HG02588 (cell line): ENCODE measurements around the gene DYNLT4.

Source experiments
- ATAC-seq: cut with Tn5 transposase; IDR thresholded peaks from one replicate; pipeline ENCODE4 v1.9.1; 2021; ENCODE audit warnings: mild to moderate bottlenecking, moderate library complexity; ENCODE audit not compliant: unreplicated experiment

Gene DYNLT4

DNA sequence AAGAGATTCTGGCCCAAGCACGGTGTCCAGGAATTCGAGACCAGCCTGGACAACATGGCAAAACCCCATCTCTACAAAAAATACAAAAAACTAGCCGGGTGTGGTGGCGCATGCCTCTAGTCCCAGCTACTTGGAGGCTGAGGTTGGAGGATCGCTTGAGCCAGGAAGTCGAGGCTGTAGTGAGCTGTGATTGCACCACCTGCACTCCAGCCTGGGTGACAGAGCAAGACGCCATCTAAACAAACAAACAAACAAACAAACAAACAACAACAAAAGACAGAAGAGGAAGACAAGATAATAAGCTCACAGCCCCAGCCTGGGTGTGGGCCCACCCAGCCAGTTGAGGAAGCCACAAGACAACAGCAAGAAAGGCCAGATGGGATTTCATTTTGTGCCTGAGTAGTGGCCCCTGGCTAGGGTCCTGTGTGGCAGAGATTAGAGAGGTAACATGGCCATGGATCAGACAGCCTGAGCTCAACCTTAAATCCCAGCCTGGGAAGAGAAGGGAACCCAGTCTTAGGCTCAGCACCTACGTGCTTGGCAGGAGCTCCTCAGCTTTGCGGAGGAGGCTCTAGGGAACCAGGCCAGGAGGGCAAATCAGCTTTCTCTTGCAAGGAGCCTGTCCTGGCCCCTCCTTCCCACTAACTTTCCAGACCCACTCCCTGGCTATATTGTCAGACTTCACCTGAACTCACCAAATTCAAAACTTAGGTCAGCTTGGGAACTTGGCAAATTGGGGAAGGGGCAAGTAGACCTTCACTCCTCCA, 14.2 kb downstream of the DYNLT4 start:
- ATAC-seq: no peak

DNA sequence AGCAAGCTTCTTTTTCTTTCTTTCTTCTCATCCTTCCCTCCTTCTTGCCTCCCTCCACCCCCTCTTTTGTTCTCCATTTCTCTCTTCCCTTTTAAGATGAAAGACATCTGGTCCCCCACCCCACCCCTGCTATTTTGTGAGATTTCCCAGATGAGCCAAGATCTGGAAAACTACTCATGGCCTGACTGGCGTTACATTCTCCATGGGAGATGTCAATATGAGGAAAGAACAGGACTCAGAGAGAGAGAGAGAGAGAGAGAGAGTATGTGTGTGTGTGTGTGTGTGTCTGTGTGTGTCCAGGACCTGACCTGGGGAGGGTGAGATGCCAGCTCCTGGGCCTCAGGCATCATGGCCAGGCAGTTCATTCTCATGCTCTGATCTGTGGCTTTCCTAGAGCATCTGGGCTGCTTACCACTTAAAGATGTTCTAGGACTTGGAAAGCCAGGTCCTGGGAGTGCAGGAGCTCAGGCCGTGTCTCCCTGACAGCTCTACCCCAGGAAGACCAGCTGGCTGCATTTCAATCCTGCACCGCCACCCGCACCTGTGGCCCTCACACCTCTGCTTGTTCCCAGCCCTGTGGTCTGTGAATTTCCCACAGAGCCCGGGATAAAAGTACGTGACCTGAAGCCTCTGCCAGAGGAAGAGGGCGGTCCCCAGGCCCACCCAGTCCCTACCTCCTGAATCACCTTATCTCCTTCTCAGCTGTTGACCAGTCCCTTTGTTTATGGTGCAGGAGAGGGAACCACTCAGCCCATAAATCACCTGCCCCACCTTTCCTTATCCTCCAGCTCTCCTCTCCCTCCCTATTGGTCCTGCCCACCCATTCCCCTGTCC, 16.0 kb downstream of the DYNLT4 start:
- ATAC-seq: no peak

DNA sequence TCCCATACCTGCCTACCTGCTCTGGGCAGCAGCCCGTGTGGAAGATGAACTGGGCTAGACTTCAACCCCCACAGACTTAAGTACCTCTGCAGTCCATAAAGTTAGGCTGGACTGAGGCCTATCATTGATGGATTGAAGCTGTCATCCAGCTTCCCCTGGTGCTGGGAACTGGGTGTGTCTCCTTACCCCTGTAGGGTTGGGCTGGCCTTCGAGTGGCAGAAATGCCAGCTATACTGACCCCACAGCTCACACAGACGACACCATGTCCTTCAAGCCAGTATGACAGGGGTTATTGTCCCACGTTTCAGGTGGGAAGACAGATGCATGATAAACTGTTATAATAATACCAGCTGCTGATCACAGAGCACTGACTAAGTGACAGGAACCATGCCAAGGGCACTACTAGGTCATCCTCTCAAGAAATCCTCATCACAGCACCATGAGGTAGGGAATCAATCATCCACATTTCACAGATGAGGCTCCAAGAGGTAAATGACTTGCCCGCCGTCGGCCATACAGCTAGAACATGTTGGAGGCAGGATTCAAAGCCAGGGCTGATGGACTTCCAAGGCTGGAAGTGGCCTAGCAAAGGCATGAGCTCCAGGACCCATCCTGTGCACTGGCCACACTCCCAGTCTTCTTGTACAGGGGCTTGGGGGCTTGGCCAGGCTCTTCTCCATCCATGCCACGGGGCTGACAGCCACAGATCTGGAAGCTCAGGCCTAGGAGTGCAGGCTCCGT, 18.9 kb downstream of the DYNLT4 start, which contains the start of gene BEST4:
TSS of gene BEST4 (minus strand) at position 51 of the 741 bp plus-strand sequence. CDS start 465 bp downstream, outside the sequence.
- no peak for ATAC-seq

DNA sequence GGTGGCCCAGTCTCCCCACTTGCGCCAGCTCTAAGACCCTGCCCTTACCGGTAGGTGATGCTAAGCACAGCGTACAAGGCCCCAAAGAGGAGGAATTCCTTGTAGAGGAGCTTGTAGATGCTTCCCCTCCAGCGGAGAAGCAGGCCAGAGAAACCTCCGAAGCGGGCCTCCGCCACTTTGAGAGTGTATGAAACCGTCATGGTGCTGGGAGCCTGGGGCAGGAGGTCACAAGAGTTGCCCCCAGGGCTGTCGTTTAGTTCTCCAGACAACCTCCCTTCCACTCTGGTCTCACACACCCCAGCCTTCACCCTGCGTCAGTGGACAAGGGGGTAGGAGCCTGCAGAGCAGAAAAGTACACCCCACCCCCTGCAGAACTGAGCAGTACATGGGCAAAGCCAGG, 19.6 kb downstream of the DYNLT4 start:
- no peak for ATAC-seq

DNA sequence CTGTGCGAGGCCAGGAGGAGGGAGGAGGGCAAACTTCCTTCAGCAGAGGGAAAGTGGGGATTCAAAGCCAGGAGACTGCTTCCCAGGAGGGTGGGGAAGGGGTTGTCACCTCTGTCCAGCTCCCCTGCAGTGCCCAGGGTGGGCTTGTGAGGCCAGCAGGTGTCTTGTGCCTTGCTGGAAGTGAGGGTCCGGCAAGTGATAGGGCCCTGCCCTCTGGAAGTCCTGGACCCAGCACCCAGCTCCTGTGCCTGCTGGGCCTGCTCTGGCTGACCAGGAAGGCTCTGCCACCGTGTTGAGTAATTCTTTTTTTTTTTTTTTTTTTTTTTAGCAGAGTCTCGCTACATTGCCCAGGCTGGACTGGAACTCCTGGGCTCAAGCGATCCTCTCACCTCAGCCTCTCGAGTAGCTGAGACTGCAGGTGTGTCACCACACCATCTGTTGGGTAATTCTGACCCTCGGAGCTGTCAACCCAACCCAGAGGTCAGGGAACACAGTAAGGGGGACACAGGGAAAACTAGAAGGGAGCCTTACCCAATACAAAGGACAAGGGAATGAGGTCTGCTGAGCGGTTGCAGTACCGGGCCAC, 20.2 kb downstream of the DYNLT4 start:
- no peak for ATAC-seq

DNA sequence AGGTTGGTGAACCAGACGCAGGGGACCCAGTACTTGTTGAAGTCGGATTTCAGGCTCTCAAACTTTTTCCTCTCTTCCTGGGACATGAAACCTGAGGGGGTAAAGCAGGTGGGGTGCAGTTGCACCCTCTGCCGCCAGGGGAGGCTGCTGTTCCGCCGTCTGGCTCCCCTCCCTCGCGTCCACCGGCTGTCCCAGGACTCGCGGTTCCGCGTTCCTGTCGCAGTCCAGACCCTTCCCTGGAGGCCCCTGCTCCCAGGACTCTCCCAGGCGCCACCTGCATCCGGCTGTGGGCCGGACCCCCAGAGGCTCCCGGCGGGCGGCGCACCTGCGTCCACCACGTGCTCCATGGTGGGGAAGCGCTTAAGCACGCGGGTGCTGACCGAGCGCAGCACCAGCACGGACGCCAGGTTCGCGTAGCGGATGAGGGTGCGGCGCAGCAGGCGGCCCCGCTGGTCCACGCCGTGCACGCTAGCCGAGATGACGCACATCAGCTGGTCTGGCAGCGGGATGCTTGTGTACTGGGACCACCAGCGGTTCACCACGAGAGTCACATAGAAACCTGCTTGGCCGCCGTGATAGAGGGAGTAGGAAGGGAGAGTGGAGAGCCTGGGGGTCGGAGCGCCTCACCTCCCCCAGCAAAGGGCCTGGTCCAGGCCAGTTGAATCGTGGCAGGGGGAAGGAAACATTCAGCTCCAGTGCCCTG, 20.9 kb downstream of the DYNLT4 start:
- ATAC-seq: no peak

DNA sequence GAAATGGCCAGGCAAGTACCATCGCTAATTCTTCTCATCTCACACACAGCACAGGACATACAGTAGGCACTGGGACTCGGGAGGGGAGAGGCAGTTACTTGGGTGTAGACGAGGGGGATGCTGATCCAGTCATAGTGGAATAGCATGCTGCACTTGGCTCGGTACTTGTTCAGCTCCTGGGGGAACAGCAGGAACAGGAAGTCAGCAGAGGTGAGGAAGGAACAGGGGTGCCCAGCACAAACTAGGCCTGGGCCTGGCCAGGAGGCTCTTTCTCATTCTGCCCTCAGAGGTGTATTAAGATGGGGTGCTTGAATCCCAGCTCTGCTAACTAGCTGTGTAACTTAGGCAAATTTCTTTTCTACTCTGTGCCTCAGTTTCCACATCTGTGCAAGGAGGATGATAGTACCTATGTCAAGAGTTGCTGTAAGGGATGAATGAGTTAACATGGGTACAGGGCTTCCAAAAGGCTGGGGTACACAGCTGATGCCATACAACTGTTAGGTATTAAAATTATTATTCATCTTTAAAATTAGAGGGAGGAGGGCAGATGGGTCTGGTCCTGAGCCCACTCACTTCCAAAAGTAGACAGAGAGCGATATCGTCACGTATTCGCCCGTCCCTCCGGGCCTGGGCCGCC, 21.5 kb downstream of the DYNLT4 start:
- no peak for ATAC-seq

DNA sequence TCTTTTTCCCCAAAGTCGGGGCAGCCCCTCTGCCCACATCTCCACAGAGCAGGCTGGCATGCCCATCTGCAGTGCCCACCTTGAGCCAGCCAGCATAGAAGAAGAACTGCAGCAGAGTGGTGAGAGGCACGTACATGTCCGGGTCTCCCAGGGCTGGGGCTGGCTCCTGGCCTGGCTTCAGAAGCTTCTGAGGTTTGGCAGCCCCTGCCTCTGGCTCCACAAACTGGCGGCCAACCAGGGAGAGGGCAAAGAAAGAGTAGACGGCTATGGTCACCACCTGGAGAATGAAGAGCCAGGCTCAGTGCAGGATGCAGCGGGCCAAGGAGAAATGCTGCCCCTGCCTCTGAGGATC, 22.1 kb downstream of the DYNLT4 start:
- no peak for ATAC-seq

DNA sequence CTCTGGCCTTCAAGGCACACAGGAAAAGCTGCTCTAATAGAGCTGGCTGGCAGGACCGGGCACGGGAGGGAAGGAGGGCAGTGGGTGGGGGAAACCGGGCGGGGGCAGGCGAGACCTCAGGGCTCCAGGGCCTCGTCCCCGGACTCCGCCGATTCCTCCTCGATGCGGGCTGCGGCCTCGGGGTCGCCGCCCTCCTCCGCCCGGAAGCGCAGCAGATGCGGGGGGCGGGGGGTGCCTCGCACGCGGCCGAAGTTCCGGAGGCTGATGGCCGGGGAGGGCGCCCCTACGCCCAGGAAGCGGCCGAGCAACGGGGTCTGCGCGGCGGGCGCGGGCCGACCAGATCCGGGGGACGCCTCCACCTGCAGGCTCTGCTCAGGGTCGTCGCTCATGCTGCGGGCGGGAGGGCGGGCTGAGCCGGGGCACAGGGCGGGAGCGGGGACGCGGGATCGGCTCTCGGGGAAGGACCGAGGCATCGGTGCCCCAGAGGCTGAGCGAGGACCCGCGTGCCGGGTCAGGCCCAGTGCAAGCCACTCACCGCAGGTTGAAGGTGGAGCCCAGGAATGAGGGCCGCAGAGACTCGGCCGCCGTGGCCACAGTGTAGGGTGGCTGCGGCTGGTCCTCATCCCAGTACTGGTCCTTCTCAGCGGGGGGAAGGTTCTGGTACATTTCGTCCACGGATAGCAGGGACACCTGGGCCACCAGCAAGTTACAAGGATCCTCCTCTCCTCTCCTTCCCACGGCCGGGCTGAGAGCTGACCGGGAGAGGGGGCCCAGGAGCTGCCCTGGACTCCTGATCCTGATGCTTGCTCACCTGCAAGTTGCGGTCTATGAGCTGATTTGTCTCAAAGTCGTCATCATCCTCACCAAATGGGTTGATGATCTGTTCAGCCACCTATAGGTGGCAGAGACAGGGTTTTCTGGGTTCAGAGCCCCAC, 22.8 kb downstream of the DYNLT4 start:
- no peak for ATAC-seq

DNA sequence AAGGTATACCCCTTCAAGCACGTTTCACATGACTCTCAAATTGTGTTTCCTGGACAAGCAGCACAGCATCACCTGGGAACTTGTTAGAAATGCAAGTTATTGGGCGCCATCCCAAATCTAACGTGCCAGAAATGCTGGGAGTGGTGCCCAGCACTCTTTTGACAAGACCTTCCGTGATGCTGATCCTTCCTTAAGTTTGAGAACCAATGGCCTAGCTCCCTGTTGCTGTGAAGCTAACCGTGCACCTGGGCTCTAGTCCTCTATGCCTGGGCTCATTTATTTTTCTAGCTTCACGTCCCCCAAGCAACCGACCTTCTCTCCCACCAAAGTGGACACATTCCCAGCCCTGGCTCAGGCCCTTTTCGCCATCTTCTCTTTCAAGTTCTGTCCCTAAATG, 23.5 kb downstream of the DYNLT4 start:
- no peak for ATAC-seq

DNA sequence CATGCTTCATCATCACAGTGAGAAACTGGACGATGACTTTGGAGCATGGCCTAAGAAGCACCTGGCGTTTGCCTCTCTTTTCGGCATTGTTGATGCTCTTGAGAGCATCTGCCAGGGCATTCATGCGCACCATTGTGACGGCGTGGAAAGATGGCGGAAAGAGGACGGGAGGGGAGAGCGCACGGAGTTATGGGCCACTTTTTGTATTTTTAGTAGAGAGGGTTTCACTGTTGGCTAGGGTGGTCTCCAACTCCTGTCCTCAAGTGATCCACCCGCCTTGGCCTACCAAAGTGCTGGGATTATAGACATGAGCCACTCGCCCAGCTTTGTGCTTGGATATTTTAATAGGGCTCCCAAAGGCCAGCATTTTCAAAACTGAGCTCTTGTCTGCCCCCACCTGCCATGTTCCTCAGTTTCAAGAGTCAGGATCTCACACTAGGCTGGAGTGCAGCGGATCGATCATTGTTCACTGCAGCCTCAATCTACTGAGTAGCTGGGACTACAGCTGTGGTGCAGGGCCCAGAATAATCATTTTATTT, 26.5 kb downstream of the DYNLT4 start:
- no peak for ATAC-seq

DNA sequence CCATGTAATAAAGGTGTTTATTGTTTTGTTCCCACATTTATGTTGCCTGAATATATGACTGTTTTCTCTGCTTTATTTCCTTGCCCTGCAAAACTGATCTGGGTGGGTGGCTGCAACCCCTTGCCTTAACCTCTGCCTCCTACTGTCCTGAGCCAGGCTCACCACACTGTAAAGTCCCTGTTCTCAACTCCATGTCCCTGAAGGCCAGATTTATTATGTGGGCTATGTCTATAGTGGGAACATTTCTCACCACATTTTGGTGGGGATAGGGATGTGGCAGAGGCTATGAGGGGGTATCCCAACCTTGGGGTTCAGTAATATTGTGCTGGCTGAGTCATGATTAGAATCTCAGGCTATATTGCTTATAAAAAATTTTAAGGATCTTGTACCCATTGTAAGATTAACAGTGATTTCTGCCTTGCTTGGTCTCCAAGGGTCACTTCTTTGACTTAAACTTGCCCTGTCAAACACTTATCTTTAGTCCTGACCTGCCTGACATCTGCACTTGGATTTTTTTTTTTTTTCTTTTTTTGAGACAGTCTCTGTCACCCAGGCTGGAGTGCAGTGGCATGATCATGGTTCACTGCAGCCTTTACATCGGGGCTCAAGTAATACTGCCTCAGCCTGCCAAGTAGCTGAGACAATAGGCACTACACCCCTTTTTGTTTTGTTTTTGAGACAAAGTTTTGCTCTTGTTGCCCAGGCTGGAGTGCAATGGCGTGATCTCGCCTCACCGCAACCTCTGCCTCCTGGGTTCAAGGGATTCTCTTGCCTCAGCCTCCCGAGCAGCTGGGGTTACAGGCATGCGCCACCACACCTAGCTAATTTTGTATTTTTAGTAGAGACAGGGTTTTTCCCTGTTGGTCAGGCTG, 28.2 kb downstream of the DYNLT4 start:
- no peak for ATAC-seq

DNA sequence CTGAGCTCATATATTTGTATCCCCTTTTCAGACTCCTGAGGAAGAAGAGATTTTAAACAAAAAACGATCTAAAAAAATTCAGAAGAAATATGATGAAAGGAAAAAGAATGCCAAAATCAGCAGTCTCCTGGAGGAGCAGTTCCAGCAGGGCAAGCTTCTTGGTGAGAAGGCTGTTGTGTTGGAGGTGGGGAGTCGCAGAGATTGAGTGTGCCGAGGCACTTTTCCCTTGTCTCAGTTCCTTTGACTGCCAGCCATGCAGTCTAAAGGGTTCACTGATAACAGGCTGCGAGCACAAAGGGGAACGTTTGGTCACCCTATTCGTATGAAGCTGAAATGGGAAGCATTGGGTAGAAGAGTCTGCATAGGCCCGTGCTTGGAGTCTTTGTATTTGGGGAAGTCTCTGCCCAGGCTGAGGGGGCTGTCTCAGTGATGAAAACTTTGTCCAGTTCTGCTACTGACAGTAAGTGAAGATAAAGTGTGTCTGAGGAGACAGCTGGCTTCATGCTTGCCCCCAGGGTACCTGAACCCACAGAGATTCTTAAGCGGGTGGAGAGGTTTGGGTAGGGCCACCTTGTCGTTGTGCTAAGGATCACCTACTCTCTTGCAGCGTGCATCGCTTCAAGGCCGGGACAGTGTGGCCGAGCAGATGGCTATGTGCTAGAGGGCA, 29.0 kb downstream of the DYNLT4 start:
- ATAC-seq: no peak

DNA sequence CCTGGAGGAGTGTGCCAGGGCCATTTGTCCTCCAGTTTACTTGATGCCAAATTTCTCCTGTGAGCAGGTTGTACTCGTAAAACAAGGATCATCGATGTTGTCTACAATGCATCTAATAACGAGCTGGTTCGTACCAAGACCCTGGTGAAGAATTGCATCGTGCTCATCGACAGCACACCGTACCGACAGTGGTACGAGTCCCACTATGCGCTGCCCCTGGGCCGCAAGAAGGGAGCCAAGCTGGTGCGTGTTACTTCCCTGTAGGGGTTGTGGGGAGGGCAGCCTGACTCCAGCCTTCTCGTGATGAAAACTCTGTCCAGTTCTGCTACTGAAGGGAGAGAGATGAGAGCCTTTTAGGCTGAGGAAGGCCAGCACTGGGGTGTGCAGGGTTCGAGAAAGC, 29.6 kb downstream of the DYNLT4 start:
- ATAC-seq: no peak

DNA sequence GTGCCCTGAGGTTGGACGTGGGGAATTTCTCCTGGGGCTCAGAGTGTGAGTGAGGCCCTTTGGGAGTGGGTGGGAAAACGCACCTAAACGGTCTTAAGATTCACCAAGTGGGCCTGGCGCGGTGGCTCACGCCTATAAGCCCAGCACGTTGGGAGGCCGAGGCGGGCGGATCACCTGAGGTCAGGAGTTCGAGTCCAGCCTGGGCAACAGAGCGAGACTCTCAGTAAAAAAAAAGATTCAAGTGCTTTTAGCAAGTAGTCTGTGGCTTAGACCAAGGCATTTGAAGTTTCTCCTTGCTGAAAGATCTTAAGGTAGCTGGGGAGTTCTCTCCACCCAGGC, 30.5 kb downstream of the DYNLT4 start:
- no peak for ATAC-seq

DNA sequence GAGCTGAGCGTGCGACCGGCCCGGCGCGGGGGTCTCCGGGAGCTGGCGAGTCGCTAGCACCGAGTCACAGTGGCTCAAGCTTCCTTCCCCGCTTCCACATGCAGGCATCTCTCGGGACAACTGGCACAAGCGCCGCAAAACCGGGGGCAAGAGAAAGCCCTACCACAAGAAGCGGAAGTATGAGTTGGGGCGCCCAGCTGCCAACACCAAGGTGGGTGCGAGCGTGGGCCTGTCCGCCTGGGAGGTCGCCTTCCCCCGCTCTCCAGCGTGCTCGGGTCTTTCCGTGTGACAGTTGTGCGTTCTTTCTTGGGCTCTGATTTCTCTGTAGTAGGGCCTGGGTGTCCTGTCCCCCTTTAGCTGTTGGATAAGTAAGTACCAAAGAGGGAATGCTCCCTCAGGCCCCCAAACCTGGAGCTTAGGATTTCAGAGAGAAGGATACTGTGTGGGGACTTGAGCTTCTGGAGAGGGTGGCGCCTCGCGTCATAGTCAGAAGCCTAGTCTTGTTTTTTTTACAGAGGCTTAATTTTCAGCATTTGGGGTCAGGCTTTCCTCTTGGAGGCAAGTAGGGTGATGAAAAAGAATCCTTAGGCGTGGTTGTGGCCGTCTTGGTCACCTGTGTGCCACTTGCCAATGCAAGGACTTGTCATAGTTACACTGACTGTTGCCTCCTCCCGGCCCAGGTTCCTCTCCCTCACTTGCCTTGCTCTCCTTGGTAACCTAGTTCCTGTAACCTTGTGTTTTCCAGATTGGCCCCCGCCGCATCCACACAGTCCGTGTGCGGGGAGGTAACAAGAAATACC, 31.0 kb downstream of the DYNLT4 start:
- peak; percentile 18 for ATAC-seq
